DOHH2 (cell line): ENCODE measurements around the gene TMC4.

Experiments
- H3F3A ChIP-seq: fragments of 200-600 bp; sonication (generic), shearing (Covaris generic); 2 replicates; pipeline ENCODE4 v1.6.0; 2016; ENCODE audit warnings: antibody characterized with exemption, mild to moderate bottlenecking; ENCODE audit not compliant: control insufficient read depth, insufficient read depth
- H3K27ac ChIP-seq: fragments of 200-600 bp; sonication (generic); 2 replicates; pipeline ENCODE4 v1.5.1; 2014; ENCODE audit warnings: low read depth, mild to moderate bottlenecking, low read length, moderate library complexity
- H3K27me3 ChIP-seq: fragments of 200-600 bp; sonication (generic); 2 replicates; pipeline ENCODE4 v1.6.1; 2014; ENCODE audit warnings: mild to moderate bottlenecking, low read length, mixed read lengths; ENCODE audit not compliant: control insufficient read depth
- H3K36me3 ChIP-seq: fragments of 200-600 bp; sonication (generic); 2 replicates; pipeline ENCODE4 v1.6.1; 2014; ENCODE audit warnings: mild to moderate bottlenecking, low read length, moderate library complexity, mixed read lengths; ENCODE audit not compliant: control insufficient read depth
- H3K4me1 ChIP-seq: fragments of 200-600 bp; sonication (generic); 2 replicates; pipeline ENCODE4 v1.6.1; 2014; ENCODE audit warnings: mild to moderate bottlenecking, low read length, mixed read lengths; ENCODE audit not compliant: control insufficient read depth
- H3K4me2 ChIP-seq: fragments of 200-600 bp; sonication (generic); 2 replicates; pipeline ENCODE4 v1.6.0; 2014; ENCODE audit warnings: mild to moderate bottlenecking, low read length, moderate library complexity
- H3K4me3 ChIP-seq: fragments of 200-600 bp; sonication (generic); 2 replicates; pipeline ENCODE4 v1.5.1; 2014; ENCODE audit warnings: mild to moderate bottlenecking, low read length, mixed read lengths
- H3K79me2 ChIP-seq: fragments of 200-600 bp; sonication (generic); 2 replicates; pipeline ENCODE4 v1.6.1; 2014; ENCODE audit warnings: mild to moderate bottlenecking, low read length, mixed read lengths; ENCODE audit not compliant: control insufficient read depth
- H3K9me2 ChIP-seq: fragments of 200-600 bp; sonication (generic); replicated peaks from 2 replicates; pipeline ENCODE4 v1.6.1; 2014; ENCODE audit warnings: mild to moderate bottlenecking, low read length, mixed read lengths; ENCODE audit not compliant: control insufficient read depth
- H3K9me3 ChIP-seq: fragments of 200-600 bp; sonication (generic); 2 replicates; pipeline ENCODE4 v1.6.1; 2014; ENCODE audit warnings: antibody characterized with exemption, low read length, mixed read lengths; ENCODE audit not compliant: control insufficient read depth, insufficient read depth
- H4K20me1 ChIP-seq: fragments of 200-600 bp; sonication (generic); 2 replicates; pipeline ENCODE4 v1.6.0; 2014; ENCODE audit warnings: low read depth, mild to moderate bottlenecking, antibody characterized with exemption, low read length, moderate library complexity; ENCODE audit not compliant: control insufficient read depth, insufficient read depth
- CTCF ChIP-seq: fragments of 200-600 bp; sonication (generic); IDR thresholded peaks from one replicate; pipeline ENCODE4 v1.5.1; 2014; ENCODE audit warnings: antibody characterized with exemption, mild to moderate bottlenecking, low read depth, low read length; ENCODE audit not compliant: poor library complexity, severe bottlenecking
- EZH2phosphoT487 ChIP-seq: fragments of 200-600 bp; sonication (generic); IDR thresholded peaks from 2 replicates; pipeline ENCODE4 v1.6.1; 2017; ENCODE audit warnings: borderline replicate concordance, mild to moderate bottlenecking, antibody characterized with exemption, low read length, moderate library complexity, mixed read lengths

TMC4 gene

GRCh38 chr19:54154603-54155345 is 18.2 kb downstream of the TMC4 start:
- H3K4me3 ChIP-seq = no peak overlapping the region
- H3K4me1 ChIP-seq = peaks cover 12% of the 10 kb centered on the region
- H3K27ac ChIP-seq = no peak overlapping the region
- no peaks in the 10 kb centered on the region for H4K20me1 ChIP-seq
- no peak for TF ChIP-seq EZH2phosphoT487
- H3K9me3 ChIP-seq = no peaks in the 10 kb centered on the region
- no peak overlapping the region for H3K4me2 ChIP-seq
- H3K36me3 ChIP-seq = peaks cover 75% of the 10 kb centered on the region
- H3K9me2 ChIP-seq = no peaks in the 10 kb centered on the region
- H3K27me3 ChIP-seq = no peaks in the 10 kb centered on the region
- peaks cover 13% of the 10 kb centered on the region for H3K79me2 ChIP-seq
- peaks cover 3% of the 10 kb centered on the region for H3F3A ChIP-seq

- Histone ChIP-seq H3F3A (peaks cover 3% of the 10 kb centered on the region), H3K27me3 (no peaks in the 10 kb centered on the region), H3K4me1 (peaks cover 9% of the 10 kb centered on the region), H4K20me1 (no peaks in the 10 kb centered on the region), H3K9me2 (no peaks in the 10 kb centered on the region), H3K4me2 (no peak overlapping the region), H3K36me3 (peaks cover 84% of the 10 kb centered on the region), H3K9me3 (no peaks in the 10 kb centered on the region), H3K4me3 (no peak overlapping the region), H3K27ac (no peak overlapping the region), H3K79me2 (peaks cover 9% of the 10 kb centered on the region)
- no peak for TF ChIP-seq EZH2phosphoT487
- TF ChIP-seq CTCF = no peak
Measured at GRCh38 chr19:54153731-54154326, 19.1 kb downstream of the TMC4 start.

GRCh38 chr19:54152878-54153524 is 20.0 kb downstream of the TMC4 start:
- Histone ChIP-seq H3K4me3 (no peak overlapping the region), H4K20me1 (no peaks in the 10 kb centered on the region), H3K27me3 (no peaks in the 10 kb centered on the region), H3F3A (no peaks in the 10 kb centered on the region; the same call in none of the 2 replicates), H3K4me1 (peaks cover under 1% of the 10 kb centered on the region), H3K36me3 (peaks cover 89% of the 10 kb centered on the region), H3K4me2 (no peak overlapping the region), H3K9me3 (no peaks in the 10 kb centered on the region), H3K27ac (no peak overlapping the region), H3K79me2 (peaks cover under 1% of the 10 kb centered on the region; the same call in 1 of the 2 replicates), H3K9me2 (no peaks in the 10 kb centered on the region)
- TF ChIP-seq EZH2phosphoT487 = no peak
- no peak for TF ChIP-seq CTCF

- H3K79me2 ChIP-seq = no peaks in the 10 kb centered on the region
- no peak overlapping the region for H3K4me3 ChIP-seq
- H3K9me3 ChIP-seq = no peaks in the 10 kb centered on the region
- H3F3A ChIP-seq = no peaks in the 10 kb centered on the region; the same call in 1 of the 2 replicates
- no peak overlapping the region for H3K27ac ChIP-seq
- H3K36me3 ChIP-seq = peaks cover 94% of the 10 kb centered on the region
- H4K20me1 ChIP-seq = no peaks in the 10 kb centered on the region; the same call in 1 of the 2 replicates
- TF ChIP-seq EZH2phosphoT487 (no peak), CTCF (no peak)
- no peak overlapping the region for H3K4me2 ChIP-seq
- H3K27me3 ChIP-seq = no peaks in the 10 kb centered on the region
- H3K4me1 ChIP-seq = no peaks in the 10 kb centered on the region
- no peaks in the 10 kb centered on the region for H3K9me2 ChIP-seq
Measured at GRCh38 chr19:54152267-54152666, 20.7 kb downstream of the TMC4 start.
